NCI-H1105 (cell line): ENCODE measurements around the gene ZSCAN5A.
"Not testable (repeated sequence)": the region's sequence is repeated elsewhere in the genome, so short reads cannot be mapped to it uniquely, and the experiment has no call there.

Source experiments
- DNase-seq: peaks from one replicate; lab custom pipeline; 2025; lab: John Stamatoyannopoulos, UW

The ZSCAN5A gene

DNA sequence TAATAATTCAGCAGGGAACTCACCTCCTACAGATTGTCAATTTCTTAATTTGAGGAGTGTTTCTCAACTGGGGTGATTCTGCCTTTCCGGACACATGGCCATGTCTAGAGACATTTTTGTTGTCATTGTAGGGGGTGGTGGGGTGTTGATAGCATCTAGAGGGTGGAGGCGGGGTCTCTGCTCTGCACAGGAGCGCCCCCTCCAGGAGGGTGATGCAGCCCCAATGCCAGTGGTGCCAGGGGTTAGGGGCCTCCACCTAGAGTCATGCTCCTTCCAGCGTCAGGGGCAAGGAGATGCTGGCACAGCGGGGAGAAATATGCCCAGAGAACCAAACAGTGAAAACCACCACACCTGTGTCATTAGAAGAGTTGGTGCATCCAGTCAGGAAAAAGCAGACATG lies 107.1 kb downstream of the ZSCAN5A start:
- DNase-seq, result not testable (repeated sequence)

GRCh38 chr19:56201973-56202372 lies 112.7 kb downstream of the ZSCAN5A start, which contains the start of gene ZSCAN5C:
Gene ZSCAN5C (plus strand): TSS chr19:56202273. CDS start chr19:56205914, 3,641 bp downstream.
- DNase-seq, result no peak

GRCh38 chr19:56199687-56200086 lies 115.0 kb downstream of the ZSCAN5A start:
- no peak for DNase-seq

GRCh38 chr19:56197646-56198045 lies 117.0 kb downstream of the ZSCAN5A start, which contains the start of gene ZSCAN5B:
Gene ZSCAN5B (minus strand): TSS chr19:56197783. CDS start chr19:56193052, 4,731 bp downstream.
- not testable (repeated sequence) for DNase-seq

DNA sequence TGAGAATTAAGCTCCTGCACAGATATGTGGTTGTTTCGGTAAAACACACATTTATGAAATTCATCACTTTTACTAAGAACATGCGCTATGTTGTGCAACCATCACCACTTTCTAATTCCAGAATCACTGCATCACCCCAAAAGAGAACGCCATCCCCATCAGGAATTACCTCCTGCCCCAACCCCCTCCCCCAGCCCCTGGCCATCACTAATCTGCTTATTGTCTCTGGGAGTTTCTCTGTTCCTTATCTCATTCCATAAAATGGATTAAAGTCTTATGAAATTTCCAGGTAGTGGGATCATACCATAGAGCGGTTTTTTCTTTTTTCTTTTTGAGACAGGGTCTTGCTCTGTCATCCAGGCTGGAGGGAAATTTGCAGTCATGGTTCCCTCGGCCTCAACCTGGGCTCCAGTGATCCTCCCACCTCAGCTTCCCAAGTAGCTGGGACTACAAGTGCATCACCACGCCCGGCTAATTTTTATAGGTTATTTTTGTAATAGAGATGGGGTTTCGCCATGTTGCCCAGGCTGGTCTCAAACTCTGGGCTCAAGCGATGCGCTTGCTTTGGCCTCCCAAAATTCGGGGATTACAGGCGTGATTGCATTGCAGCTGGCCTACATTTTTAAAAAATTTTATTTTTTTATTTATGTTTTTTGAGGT lies 120.5 kb downstream of the ZSCAN5A start:
- DNase-seq, result no peak

DNA sequence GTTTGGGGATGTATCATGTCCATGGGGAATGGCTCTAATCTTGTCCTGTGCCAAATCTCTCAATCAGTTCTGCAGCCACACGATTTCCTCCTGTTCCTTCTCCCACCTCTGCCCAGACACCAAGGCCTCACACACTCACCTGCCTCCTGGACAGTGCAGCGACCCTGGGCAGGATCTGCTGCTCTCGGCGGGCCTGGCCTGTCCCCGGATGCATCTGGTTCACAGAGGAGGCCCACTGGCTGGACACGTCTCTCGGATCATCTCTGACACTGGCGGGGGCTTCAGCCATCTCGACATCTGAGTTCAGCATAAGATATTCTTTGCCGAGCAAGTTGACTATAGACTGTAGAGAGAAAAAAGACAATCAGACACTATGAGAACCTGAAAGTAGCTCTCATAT lies 122.9 kb downstream of the ZSCAN5A start:
- no peak for DNase-seq

GRCh38 chr19:56191115-56191514 lies 123.5 kb downstream of the ZSCAN5A start:
- DNase-seq, result no peak

DNA sequence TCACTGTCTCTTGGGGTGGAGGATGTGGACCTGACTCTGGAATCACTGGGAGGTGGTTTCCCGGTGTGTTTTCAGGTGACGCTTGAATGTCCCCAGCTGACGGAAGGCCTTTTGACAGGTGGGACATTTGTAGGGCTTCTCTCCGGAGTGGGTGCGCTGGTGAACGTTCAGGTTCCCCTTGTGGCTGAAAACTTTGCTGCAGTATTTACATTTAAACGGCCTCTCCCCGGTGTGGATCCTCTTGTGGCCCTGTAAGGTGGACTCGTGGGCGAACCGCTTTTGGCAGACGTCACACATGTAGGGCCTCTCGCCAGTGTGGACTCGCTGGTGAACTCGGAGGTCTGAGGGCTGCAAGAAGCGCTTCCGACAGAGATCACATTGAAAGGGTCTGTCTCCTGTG lies 124.9 kb downstream of the ZSCAN5A start:
- no peak for DNase-seq

DNA sequence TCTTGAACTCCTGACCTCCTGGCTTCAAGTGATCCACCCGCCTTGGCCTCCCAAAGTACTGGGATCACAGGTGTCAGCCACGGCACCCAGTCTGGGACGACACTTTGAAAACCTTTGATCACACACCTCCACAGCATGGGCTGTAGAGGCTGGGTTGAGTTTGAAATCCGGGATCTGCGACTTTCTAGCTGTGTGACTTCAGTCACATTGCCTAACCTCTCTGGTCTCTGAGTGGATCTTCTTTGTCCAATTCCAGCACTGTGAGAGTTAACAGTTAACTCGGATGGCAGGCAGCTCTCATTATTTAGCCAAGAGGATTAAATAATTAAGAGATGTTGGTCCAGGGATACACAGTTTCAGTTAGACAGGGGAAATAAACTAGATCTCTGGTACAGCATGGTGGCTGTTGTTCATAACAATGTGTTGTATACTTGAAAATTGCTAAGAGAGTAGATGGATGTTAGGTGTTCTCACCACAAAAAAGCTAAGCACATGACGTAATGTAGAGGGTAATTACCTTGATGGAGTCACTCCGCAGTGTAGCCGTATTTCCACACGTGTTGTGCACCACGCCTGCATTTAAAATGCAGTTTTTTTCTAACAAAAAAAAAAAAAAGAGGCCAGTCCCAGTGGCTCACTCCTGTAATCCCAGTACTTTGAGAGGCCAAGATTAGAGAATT lies 136.9 kb downstream of the ZSCAN5A start:
- no peak for DNase-seq

DNA sequence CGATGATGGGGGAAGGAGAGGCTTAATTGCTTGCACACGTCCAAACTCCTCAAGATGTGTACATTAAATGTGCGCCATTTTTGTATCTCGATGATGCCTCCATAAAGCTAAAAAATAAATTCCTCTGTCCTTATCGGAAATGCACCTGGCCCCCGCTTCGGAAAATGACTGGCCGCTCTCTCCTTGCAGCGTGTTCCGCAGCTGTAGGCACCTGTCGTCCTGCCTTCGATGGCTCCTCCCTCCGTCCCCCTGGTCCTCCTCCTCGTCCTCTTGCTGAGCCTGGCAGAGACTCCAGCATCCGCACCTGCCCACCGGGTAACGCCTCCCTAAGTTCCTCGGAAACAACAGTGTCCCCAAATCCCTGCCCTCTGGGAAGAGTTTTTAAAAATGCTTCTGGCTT lies 137.8 kb downstream of the ZSCAN5A start:
- DNase-seq, result peak; percentile 13

DNA sequence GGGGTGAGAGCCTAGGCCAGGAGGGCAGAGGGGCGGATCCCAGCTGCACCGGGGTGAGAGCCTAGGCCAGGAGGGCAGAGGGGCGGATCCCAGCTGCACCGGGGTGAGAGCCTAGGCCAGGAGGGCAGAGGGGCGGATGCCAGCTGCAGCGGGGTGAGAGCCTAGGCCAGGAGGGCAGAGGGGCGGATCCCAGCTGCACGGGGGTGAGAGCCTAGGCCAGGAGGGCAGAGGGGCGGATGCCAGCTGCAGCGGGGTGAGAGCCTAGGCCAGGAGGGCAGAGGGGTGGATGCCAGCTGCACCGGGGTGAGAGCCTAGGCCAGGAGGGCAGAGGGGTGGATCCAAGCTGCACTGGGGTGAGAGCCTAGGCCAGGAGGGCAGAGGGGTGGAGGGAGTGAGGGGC lies 138.3 kb downstream of the ZSCAN5A start:
- not testable (repeated sequence) for DNase-seq

- DNase-seq, result not testable (repeated sequence)
These were observed 138.8 kb downstream of the ZSCAN5A start, which contains the start of gene GALP for GRCh38 chr19:56175861-56176307. Gene GALP (plus strand): TSS chr19:56176008. CDS start chr19:56177109, 1,101 bp downstream.

GRCh38 chr19:56174550-56174949 lies 140.1 kb downstream of the ZSCAN5A start:
- DNase-seq, result no peak

DNA sequence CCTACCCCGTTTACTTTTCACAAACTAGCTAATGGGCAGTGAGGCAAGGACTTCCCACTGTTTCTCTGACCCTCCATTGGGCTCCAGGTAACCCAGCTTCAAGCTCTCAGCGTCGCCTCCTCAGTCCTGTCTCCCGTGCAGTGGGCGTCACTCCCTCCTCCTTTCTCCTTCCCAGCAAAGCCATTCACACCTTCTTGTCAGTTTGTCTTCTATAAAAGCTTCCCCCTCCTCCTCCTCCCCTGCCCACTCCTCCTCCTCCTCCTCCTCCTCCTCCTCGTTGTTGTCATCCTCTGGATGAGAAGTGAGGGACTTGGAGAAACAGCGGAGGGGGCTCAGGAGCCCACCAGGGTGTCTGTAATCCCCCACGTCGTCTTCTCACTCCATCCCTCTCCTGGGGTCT lies 140.6 kb downstream of the ZSCAN5A start:
- DNase-seq, result no peak
